ENCODE data around the gene SFT2D1. TPM values are rescaled to one million over a fixed set of nuclear protein-coding genes. Genes with fewer than 3 reads are reported as not detected.

SFT2D1 gene
- polyA plus RNA-seq, 3 donors, result 45.3 to 71.2 (median 62.6) TPM

GRCh38 chr6:166341977-166342348 is 382 bp downstream of the SFT2D1 start:
- H3K27ac ChIP-seq (ENCODE audit: low read depth, low read length), result peak overlapping the region; percentile 82
- 0 to 1% (median 0%) methylated on average over 16 of the region's 16 CpGs for WGBS, 3 donors

GRCh38 chr6:166341464-166341863 is 881 bp downstream of the SFT2D1 start:
- 18 to 30% (median 20%) methylated on average over 7 of the region's 7 CpGs for WGBS, 3 donors
- H3K27ac ChIP-seq (ENCODE audit: low read depth, low read length), result no peak overlapping the region

GRCh38 chr6:166338854-166339253 is 3.5 kb downstream of the SFT2D1 start:
- WGBS, 3 donors, result 97 to 98% (median 97%) methylated on average over 9 of the region's 9 CpGs

GRCh38 chr6:166336847-166337246 is 5.5 kb downstream of the SFT2D1 start:
- H3K27ac ChIP-seq (ENCODE audit: low read depth, low read length), result no peak overlapping the region
- 60 to 78% (median 63%) methylated on average over 3 of the region's 3 CpGs for WGBS, 3 donors

More at GRCh38 chr6:166338854-166339253, 3.5 kb downstream of the SFT2D1 start:
- no peak overlapping the region for H3K27ac ChIP-seq (ENCODE audit: low read depth, low read length)

- 82 to 88% (median 83%) methylated on average over 11 of the region's 11 CpGs for WGBS, 3 donors
- H3K27ac ChIP-seq (ENCODE audit: low read depth, low read length), result no peak overlapping the region
These were observed 6.7 kb downstream of the SFT2D1 start for GRCh38 chr6:166335378-166336302.

GRCh38 chr6:166334878-166335277 is 7.5 kb downstream of the SFT2D1 start:
- WGBS, 3 donors, result 94 to 96% (median 95%) methylated on average over 8 of the region's 8 CpGs

GRCh38 chr6:166333172-166333995 is 9.0 kb downstream of the SFT2D1 start:
- H3K27ac ChIP-seq (ENCODE audit: low read depth, low read length), result no peak overlapping the region
- WGBS, 3 donors, result 71 to 83% (median 75%) methylated on average over 23 of the region's 23 CpGs

More at GRCh38 chr6:166334878-166335277, 7.5 kb downstream of the SFT2D1 start:
- no peak overlapping the region for H3K27ac ChIP-seq (ENCODE audit: low read depth, low read length)

GRCh38 chr6:166331503-166332415 is 10.6 kb downstream of the SFT2D1 start:
- 67 to 85% (median 82%) methylated on average over 13 of the region's 13 CpGs for WGBS, 3 donors
- H3K27ac ChIP-seq (ENCODE audit: low read depth, low read length), result no peak overlapping the region

- no peak overlapping the region for H3K27ac ChIP-seq (ENCODE audit: low read depth, low read length)
- 33 to 60% (median 50%) methylated on average over 11 of the region's 11 CpGs for WGBS, 3 donors
These were observed 11.7 kb downstream of the SFT2D1 start for GRCh38 chr6:166330612-166331011.

- no peak overlapping the region for H3K27ac ChIP-seq (ENCODE audit: low read depth, low read length)
- WGBS, 3 donors, result 84 to 92% (median 92%) methylated on average over 6 of the region's 6 CpGs
These were observed 16.8 kb downstream of the SFT2D1 start for GRCh38 chr6:166325383-166326042.

GRCh38 chr6:166323395-166323794 is 18.9 kb downstream of the SFT2D1 start:
- H3K27ac ChIP-seq (ENCODE audit: low read depth, low read length), result no peak overlapping the region
- 89 to 92% (median 90%) methylated on average over 5 of the region's 5 CpGs for WGBS, 3 donors

GRCh38 chr6:166318649-166319600 is 23.4 kb downstream of the SFT2D1 start:
- no peak overlapping the region for H3K27ac ChIP-seq (ENCODE audit: low read depth, low read length)
- 86 to 87% (median 86%) methylated on average over 18 of the region's 18 CpGs for WGBS, 3 donors

GRCh38 chr6:166318227-166318626 is 24.1 kb downstream of the SFT2D1 start:
- 82 to 90% (median 89%) methylated on average over 14 of the region's 14 CpGs for WGBS, 3 donors
- no peak overlapping the region for H3K27ac ChIP-seq (ENCODE audit: low read depth, low read length)

GRCh38 chr6:166317261-166318212 is 24.8 kb downstream of the SFT2D1 start:
- H3K27ac ChIP-seq (ENCODE audit: low read depth, low read length), result no peak overlapping the region
- 85 to 89% (median 87%) methylated on average over 19 of the region's 19 CpGs for WGBS, 3 donors

- WGBS, 3 donors, result 61 to 87% (median 84%) methylated on average over 11 of the region's 11 CpGs
- no peak overlapping the region for H3K27ac ChIP-seq (ENCODE audit: low read depth, low read length)
These were observed 26.9 kb downstream of the SFT2D1 start for GRCh38 chr6:166315436-166315835.

- WGBS, 3 donors, result 81 to 85% (median 83%) methylated on average over 9 of the region's 9 CpGs
- H3K27ac ChIP-seq (ENCODE audit: low read depth, low read length), result no peak overlapping the region
These were observed 27.9 kb downstream of the SFT2D1 start for GRCh38 chr6:166314454-166314853.
